ENCODE results near the gene PACSIN2. TPM values are rescaled to one million over a fixed set of nuclear protein-coding genes. Genes with fewer than 3 reads are reported as not detected.
"Not testable (repeated sequence)": the region's sequence is repeated elsewhere in the genome, so short reads cannot be mapped to it uniquely, and the experiment has no call there.

The PACSIN2 gene
- total RNA-seq, 1 donor from 2014 or later, result 93.7 TPM

- Mint-ChIP-seq H3K36me3 (ENCODE audit: low read depth, unreplicated experiment) (no peaks in the 10 kb centered on the region), H3K9me3 (ENCODE audit: unreplicated experiment) (no peaks in the 10 kb centered on the region), H3K27ac (ENCODE audit: unreplicated experiment) (no peak overlapping the region), H3K4me1 (ENCODE audit: unreplicated experiment) (no peaks in the 10 kb centered on the region), H3K4me3 (ENCODE audit: unreplicated experiment) (no peak overlapping the region), H3K27me3 (ENCODE audit: unreplicated experiment) (peaks cover 1% of the 10 kb centered on the region)
- no peak for TF ChIP-seq CTCF (IDR thresholded peaks at IDR 0.05; ENCODE audit: unreplicated experiment)
- DNase-seq (ENCODE audit: low spot score), result no peak
These were observed 21.4 kb upstream of the PACSIN2 start for GRCh38 chr22:43036282-43036829.

DNA sequence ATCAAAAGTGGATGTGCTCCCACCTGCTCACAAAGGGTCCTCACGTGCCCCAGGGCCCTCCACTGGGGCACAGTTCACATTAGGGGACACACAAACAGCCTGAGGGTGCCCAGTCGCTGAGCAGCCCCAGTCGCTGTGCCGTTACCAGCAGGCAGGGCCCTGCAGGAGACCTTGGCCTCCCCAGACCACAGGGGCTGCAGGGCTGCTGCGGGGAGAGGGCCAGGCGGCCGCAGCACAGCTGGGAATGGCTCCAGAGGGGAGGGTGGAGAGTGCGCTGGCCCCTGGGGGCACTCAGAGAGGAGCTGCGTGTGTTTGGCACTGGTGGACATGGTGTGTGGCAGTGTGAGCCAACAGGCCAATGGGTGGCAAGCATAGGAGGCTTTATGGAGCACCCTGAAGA, 20.3 kb upstream of the PACSIN2 start:
- no peak overlapping the region for H3K27ac Mint-ChIP-seq (ENCODE audit: unreplicated experiment)
- H3K9me3 Mint-ChIP-seq (ENCODE audit: unreplicated experiment), result no peaks in the 10 kb centered on the region
- no peaks in the 10 kb centered on the region for H3K36me3 Mint-ChIP-seq (ENCODE audit: low read depth, unreplicated experiment)
- no peak for TF ChIP-seq CTCF (IDR thresholded peaks at IDR 0.05; ENCODE audit: unreplicated experiment)
- no peaks in the 10 kb centered on the region for H3K4me1 Mint-ChIP-seq (ENCODE audit: unreplicated experiment)
- no peak for DNase-seq (ENCODE audit: low spot score)
- H3K27me3 Mint-ChIP-seq (ENCODE audit: unreplicated experiment), result peaks cover 4% of the 10 kb centered on the region
- no peak overlapping the region for H3K4me3 Mint-ChIP-seq (ENCODE audit: unreplicated experiment)

DNA sequence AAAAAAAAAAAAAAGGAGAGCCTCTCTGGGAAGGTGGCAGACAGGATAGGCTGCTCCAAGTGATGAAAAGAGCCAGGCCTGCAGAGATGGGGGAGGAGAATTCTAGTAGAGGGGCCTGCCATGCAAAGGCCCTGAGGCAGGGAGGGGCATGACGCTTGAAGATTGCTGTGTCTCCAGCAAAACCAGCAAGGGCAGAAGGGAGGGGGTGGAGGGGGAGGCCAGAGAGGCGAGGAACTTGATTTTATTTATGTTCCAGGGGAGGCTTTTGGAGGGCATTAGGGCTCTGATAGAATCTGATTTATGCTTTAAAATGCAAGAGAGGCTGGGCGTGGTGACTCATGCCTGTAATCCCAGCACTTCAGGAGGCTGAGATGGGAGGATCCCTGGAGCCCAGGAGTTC, 16.7 kb upstream of the PACSIN2 start:
- DNase-seq (ENCODE audit: low spot score), result no peak
- Mint-ChIP-seq H3K9me3 (ENCODE audit: unreplicated experiment) (no peaks in the 10 kb centered on the region), H3K27ac (ENCODE audit: unreplicated experiment) (no peak overlapping the region), H3K36me3 (ENCODE audit: low read depth, unreplicated experiment) (no peaks in the 10 kb centered on the region), H3K4me3 (ENCODE audit: unreplicated experiment) (no peak overlapping the region), H3K27me3 (ENCODE audit: unreplicated experiment) (peaks cover 3% of the 10 kb centered on the region), H3K4me1 (ENCODE audit: unreplicated experiment) (no peaks in the 10 kb centered on the region)
- TF ChIP-seq CTCF (IDR thresholded peaks at IDR 0.05; ENCODE audit: unreplicated experiment), result no peak

GRCh38 chr22:43018615-43019014, 3.7 kb upstream of the PACSIN2 start:
- TF ChIP-seq CTCF (IDR thresholded peaks at IDR 0.05; ENCODE audit: unreplicated experiment), result no peak
- no peak overlapping the region for H3K4me3 Mint-ChIP-seq (ENCODE audit: unreplicated experiment)
- no peak overlapping the region for H3K27ac Mint-ChIP-seq (ENCODE audit: unreplicated experiment)
- peaks cover 3% of the 10 kb centered on the region for H3K36me3 Mint-ChIP-seq (ENCODE audit: low read depth, unreplicated experiment)
- H3K27me3 Mint-ChIP-seq (ENCODE audit: unreplicated experiment), result peaks cover 11% of the 10 kb centered on the region
- H3K9me3 Mint-ChIP-seq (ENCODE audit: unreplicated experiment), result no peaks in the 10 kb centered on the region
- no peak for DNase-seq (ENCODE audit: low spot score)
- peaks cover 14% of the 10 kb centered on the region for H3K4me1 Mint-ChIP-seq (ENCODE audit: unreplicated experiment)

DNA sequence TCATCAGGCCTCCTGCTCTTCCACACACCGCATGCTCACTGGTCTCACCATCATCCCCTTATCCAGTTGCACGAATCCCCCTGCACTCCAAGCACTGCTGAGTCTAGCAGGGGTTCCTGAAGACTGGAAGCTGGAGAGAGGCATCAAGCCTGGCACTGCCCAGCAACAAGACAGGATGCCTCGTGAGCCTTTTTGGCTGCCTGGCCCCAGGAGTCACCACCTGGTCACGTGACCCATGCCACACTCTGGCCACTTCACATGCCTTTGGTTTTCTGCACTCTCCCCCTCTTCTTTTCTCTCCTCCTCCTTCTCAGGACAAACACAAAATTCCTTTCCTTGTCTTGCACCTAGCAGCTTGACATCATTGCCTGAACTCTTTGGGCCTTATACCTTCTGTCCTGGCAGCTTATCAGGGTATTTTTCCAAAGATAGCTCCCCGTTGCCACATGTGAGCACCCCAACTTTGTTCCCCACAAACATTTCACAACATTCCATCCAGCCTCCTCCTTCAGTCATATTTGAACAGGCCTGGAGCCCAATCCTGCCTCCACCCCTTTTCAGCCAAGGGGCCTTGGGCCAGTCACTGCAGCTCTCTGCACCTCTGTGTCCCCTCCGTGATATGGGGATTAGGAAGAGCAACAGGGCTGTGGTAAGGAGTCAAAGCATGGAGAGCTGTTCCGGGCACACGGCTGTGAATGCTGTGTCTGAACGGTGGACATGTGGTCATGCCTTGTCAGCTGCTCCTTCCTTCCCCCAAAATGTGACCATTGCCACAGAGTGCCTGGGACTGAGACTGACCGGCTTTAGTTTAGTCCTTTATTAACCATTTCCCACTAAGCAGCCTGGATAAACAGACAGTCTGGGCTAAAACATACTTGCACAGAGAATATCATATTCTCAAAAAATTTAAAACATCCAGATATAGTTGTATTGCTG, 2.8 kb upstream of the PACSIN2 start:
- H3K27me3 Mint-ChIP-seq (ENCODE audit: unreplicated experiment), result peaks cover 7% of the 10 kb centered on the region
- DNase-seq (ENCODE audit: low spot score), result no peak
- no peak for TF ChIP-seq CTCF (IDR thresholded peaks at IDR 0.05; ENCODE audit: unreplicated experiment)
- no peak overlapping the region for H3K27ac Mint-ChIP-seq (ENCODE audit: unreplicated experiment)
- H3K4me1 Mint-ChIP-seq (ENCODE audit: unreplicated experiment), result peaks cover 23% of the 10 kb centered on the region
- peaks cover 3% of the 10 kb centered on the region for H3K36me3 Mint-ChIP-seq (ENCODE audit: low read depth, unreplicated experiment)
- no peaks in the 10 kb centered on the region for H3K9me3 Mint-ChIP-seq (ENCODE audit: unreplicated experiment)
- H3K4me3 Mint-ChIP-seq (ENCODE audit: unreplicated experiment), result peak overlapping the region; percentile 31

DNA sequence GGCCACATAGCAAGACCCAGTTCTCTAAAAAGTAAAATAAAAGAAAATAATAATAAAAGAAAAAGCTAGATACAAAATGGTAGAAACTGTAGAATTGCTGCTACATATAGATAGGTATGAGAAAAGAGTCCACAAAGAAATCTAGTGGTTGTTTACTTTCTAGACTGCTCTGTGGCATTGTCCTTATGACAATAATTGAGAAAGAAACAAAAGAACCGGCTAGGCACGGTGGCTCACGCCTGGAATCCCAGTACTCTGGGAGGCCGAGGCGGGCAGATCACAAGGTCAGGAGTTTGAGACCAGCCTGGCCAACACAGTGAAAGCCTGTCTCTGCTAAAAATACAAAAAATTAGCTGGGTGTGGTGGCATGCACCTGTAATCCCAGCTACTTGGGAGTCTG, 1.2 kb upstream of the PACSIN2 start:
- Mint-ChIP-seq H3K4me3 (ENCODE audit: unreplicated experiment) (peak overlapping the region; percentile 92), H3K4me1 (ENCODE audit: unreplicated experiment) (peaks cover 26% of the 10 kb centered on the region)
- not testable (repeated sequence) for H3K27ac Mint-ChIP-seq (ENCODE audit: unreplicated experiment); DNase-seq (ENCODE audit: low spot score); H3K9me3 Mint-ChIP-seq (ENCODE audit: unreplicated experiment); H3K36me3 Mint-ChIP-seq (ENCODE audit: low read depth, unreplicated experiment); H3K27me3 Mint-ChIP-seq (ENCODE audit: unreplicated experiment)

All from endothelial cell (in vitro differentiated cells).